Measurements from ENCODE around the gene CCDC141. TPM values are rescaled to one million over a fixed set of nuclear protein-coding genes. Genes with fewer than 3 reads are reported as not detected.
"Not testable (repeated sequence)": the region's sequence is repeated elsewhere in the genome, so short reads cannot be mapped to it uniquely, and the experiment has no call there.

CCDC141 gene
- total RNA-seq, 1 donor from 2014 or later = not detected

DNA sequence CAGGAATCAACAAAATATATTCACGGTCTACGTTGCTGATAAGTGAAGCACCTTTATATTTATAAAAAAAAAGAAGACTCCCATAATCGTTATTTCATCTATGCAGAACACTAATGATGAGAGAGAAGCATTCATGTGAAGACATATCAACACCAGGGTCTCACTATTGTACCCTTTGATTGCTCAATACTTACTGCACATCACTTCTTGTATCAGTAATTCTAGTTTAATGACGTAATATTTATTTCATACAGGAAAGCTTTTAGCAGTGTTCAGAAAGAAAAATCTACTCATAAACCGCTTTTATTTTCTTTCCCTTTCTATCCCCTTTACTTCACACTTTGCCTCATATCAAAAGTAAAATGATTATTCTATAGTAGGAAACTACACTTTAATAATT is 30.7 kb downstream of the CCDC141 start:
- TF ChIP-seq CTCF (IDR thresholded peaks at IDR 0.05; ENCODE audit: insufficient read depth, low read length, poor library complexity, severe bottlenecking) = no peak
- no peak for DNase-seq (ENCODE audit: low read depth)
- Histone ChIP-seq H3K4me3 (ENCODE audit: low read depth, low read length) (no peak overlapping the region), H3K36me3 (ENCODE audit: control insufficient read depth, insufficient read depth, low read length) (no peaks in the 10 kb centered on the region), H3K27me3 (ENCODE audit: control insufficient read depth, insufficient read depth, low read length) (no peaks in the 10 kb centered on the region)

DNA sequence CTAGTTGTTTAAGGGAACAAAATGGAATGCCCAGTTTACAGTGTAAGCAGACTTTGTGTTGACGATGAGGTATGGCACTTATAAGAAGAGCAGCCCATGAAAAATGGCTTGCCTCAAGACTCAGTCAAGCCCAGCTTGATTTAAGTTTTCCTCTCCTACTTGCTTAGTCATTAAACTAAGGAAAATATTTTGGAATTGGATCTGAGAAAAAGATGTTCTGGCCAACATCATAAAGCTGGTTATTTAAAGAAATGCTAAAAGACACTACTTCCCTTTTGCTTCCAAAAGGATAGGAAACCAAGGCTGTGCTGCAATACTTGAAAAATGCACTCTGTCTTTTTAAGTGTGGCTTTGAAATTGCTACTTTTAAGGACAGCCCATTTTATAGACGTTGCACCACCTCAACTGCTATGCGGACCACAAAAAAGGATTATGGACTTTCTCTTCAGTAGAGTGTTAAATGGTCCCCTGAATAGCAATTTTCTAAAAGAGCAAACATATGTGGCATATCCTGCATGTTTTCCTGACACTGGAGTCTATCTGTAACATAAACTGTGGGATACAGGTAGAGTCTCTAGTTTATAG is 32.1 kb downstream of the CCDC141 start:
- no peak for TF ChIP-seq CTCF (IDR thresholded peaks at IDR 0.05; ENCODE audit: insufficient read depth, low read length, poor library complexity, severe bottlenecking)
- H3K36me3 ChIP-seq (ENCODE audit: control insufficient read depth, insufficient read depth, low read length) = no peaks in the 10 kb centered on the region
- DNase-seq (ENCODE audit: low read depth) = no peak
- H3K27me3 ChIP-seq (ENCODE audit: control insufficient read depth, insufficient read depth, low read length) = no peaks in the 10 kb centered on the region
- H3K4me3 ChIP-seq (ENCODE audit: low read depth, low read length) = no peak overlapping the region

DNA sequence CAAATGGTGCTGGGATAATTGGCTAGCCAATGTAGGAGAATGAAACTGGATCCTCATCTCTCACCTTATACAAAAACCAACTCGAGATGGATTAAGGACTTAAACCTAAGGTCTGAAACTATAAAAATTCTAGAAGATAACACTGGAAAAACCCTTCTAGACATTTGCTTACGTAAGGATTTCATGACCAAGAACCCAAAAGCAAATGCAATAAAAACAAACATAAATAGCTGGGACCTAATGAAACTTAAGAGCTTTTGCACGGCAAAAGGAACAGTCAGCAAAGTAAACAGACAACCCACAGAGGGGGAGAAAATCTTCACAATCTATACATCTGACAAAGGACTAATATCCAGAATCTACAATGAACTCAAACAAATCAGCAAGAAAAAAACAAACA is 35.7 kb downstream of the CCDC141 start:
- H3K4me3 ChIP-seq (ENCODE audit: low read depth, low read length); DNase-seq (ENCODE audit: low read depth); H3K36me3 ChIP-seq (ENCODE audit: control insufficient read depth, insufficient read depth, low read length); H3K27me3 ChIP-seq (ENCODE audit: control insufficient read depth, insufficient read depth, low read length): not testable (repeated sequence)

DNA sequence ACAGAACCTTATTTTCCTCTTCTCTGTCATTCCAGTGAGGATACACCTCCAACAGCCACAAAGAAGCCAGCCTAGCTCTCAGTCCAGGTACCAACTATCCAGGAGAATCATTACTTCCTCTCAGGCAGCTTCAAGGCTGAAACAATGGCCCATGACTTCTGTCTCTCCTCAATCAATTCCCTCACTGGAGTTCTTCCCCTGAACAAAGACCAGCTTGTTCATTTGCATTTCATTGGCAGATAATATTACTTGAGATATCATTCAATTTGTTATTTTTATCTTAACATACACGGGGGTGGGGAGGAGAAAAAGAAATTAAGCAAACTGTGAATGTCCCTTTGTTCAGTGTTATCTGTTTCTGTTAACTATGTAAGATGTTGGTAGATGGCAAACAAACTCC is 44.0 kb downstream of the CCDC141 start:
- no peak for DNase-seq (ENCODE audit: low read depth)
- no peaks in the 10 kb centered on the region for H3K36me3 ChIP-seq (ENCODE audit: control insufficient read depth, insufficient read depth, low read length)
- TF ChIP-seq CTCF (IDR thresholded peaks at IDR 0.05; ENCODE audit: insufficient read depth, low read length, poor library complexity, severe bottlenecking) = no peak
- H3K27me3 ChIP-seq (ENCODE audit: control insufficient read depth, insufficient read depth, low read length) = no peaks in the 10 kb centered on the region
- H3K4me3 ChIP-seq (ENCODE audit: low read depth, low read length) = no peak overlapping the region

DNA sequence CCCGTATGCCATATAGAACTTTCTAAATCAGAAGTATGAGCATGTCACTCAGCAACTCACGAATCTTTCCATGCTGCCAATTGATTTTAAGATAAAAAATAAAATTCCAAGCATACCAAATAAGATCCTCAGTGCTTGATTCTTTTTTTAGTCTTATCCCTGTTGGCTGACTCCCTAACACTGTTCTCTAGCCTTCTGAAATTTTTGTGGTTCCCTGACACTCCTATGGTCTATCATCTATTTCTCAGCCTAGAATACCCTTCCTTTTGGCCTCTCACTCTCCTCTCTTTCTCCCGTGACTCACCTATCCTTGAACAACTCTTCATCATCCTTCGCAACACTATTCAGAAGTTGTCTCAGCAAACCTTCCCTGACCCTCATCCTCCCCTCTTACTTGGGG is 50.5 kb downstream of the CCDC141 start:
- DNase-seq (ENCODE audit: low read depth) = no peak
- no peaks in the 10 kb centered on the region for H3K36me3 ChIP-seq (ENCODE audit: control insufficient read depth, insufficient read depth, low read length)
- no peaks in the 10 kb centered on the region for H3K27me3 ChIP-seq (ENCODE audit: control insufficient read depth, insufficient read depth, low read length)
- no peak for TF ChIP-seq CTCF (IDR thresholded peaks at IDR 0.05; ENCODE audit: insufficient read depth, low read length, poor library complexity, severe bottlenecking)
- H3K4me3 ChIP-seq (ENCODE audit: low read depth, low read length) = no peak overlapping the region

DNA sequence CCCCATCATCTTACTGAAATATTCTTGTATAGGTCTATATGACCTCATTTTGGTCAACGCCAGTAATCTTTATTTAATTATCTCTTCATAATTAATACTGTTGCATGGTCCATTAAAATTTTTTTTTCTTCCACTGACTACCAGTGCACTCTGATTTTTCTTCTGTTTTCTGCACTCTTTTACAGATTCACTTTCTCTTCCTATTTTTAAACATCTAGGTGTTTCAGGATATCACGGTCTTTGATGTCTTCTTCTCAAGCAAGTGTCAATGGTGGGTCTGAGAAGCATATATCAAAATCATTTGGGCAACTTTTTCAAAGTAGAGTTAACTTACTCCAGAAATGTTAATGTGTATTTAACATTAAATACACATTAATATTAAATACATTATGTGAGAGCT is 51.4 kb downstream of the CCDC141 start:
- no peaks in the 10 kb centered on the region for H3K36me3 ChIP-seq (ENCODE audit: control insufficient read depth, insufficient read depth, low read length)
- no peak for DNase-seq (ENCODE audit: low read depth)
- H3K27me3 ChIP-seq (ENCODE audit: control insufficient read depth, insufficient read depth, low read length) = no peaks in the 10 kb centered on the region
- no peak overlapping the region for H3K4me3 ChIP-seq (ENCODE audit: low read depth, low read length)
- no peak for TF ChIP-seq CTCF (IDR thresholded peaks at IDR 0.05; ENCODE audit: insufficient read depth, low read length, poor library complexity, severe bottlenecking)

All from kidney epithelial cell (primary cell).